HFFc6 (cell line): ENCODE results near the gene ZNF341. TPM values are rescaled to one million over a fixed set of nuclear protein-coding genes. Genes with fewer than 3 reads are reported as not detected.

Experiments
- DNase-seq: peaks from one replicate; pipeline ENCODE4 v3.0.0-alpha.2; 2018
- H3K27ac Mint-ChIP-seq: 2 replicates; pipeline ENCODE4 v1.8.0; 2020; ENCODE audit warnings: mild to moderate bottlenecking, mixed read lengths
- H3K27me3 Mint-ChIP-seq: 2 replicates; pipeline ENCODE4 v1.8.0; 2021; ENCODE audit warnings: mild to moderate bottlenecking, moderate library complexity, mixed read lengths; ENCODE audit not compliant: insufficient read depth
- H3K36me3 Mint-ChIP-seq: 2 replicates; pipeline ENCODE4 v1.8.0; 2021; ENCODE audit warnings: low read depth, mixed read lengths
- H3K4me1 Mint-ChIP-seq: 2 replicates; pipeline ENCODE4 v1.8.0; 2020; ENCODE audit warnings: low read depth, mixed read lengths
- H3K4me3 Mint-ChIP-seq: 2 replicates; pipeline ENCODE4 v1.8.0; 2020; ENCODE audit warnings: mild to moderate bottlenecking, moderate library complexity, mixed read lengths
- H3K9me3 Mint-ChIP-seq: 2 replicates; pipeline ENCODE4 v1.8.0; 2020; ENCODE audit warnings: mild to moderate bottlenecking, mixed read lengths
- CTCF ChIP-seq: fragments of 200-600 bp; sonication (generic); IDR thresholded peaks from 2 replicates; pipeline ENCODE4 v1.5.0; 2021; ENCODE audit warnings: antibody characterized with exemption, mild to moderate bottlenecking
- long read RNA-seq: library from polyadenylated mRNA; unstranded; transcript quantifications from one replicate; pipeline ENCODE4 v2.0.0, GENCODE V29; 2019
- total RNA-seq, 6 experiments: library from RNA; stranded (reverse); fragmentation: NEBNext Ultra II Directional; extraction: Animal tissue kit (Norgen Biotek cat#: 25700); gene quantifications; 2 replicates in 1 of 6; 3 replicates in 5 of 6; pipeline ENCODE4 v1.2.3, GENCODE V29; 2021

ZNF341 gene
- total RNA-seq, result 1 to 10 TPM; 3.2 to 4.1 (median 3.6) TPM
- long read RNA-seq, partial matches to known transcripts, result 0 of 6 reads
- long read RNA-seq, other reads (novel, unspliced or antisense), result 1 of 6 reads

- Mint-ChIP-seq H3K4me3 (peak within 1 kb of the TSS; percentile 91), H3K9me3 (peaks cover 9% of the 10 kb centered on the region), H3K4me1 (peaks cover 26% of the 10 kb centered on the region), H3K27ac (peak within 1 kb of the TSS; percentile 97), H3K36me3 (peaks cover 14% of the 10 kb centered on the region), H3K27me3 (peaks cover 4% of the 10 kb centered on the region; the same call in 1 of the 2 replicates)
- TF ChIP-seq CTCF, result peak; percentile 93
- DNase-seq, result peak; percentile 79
Observed at GRCh38 chr20:33731693-33732165, at the start of gene ZNF341. Gene ZNF341, plus strand, starts transcription at chr20:33731996. Its CDS starts 26 bp downstream, at chr20:33732022.

GRCh38 chr20:33684533-33685327 is 47.1 kb upstream of the ZNF341 start:
- peaks cover 47% of the 10 kb centered on the region for H3K4me1 Mint-ChIP-seq
- peak overlapping the region; percentile 82 for H3K27ac Mint-ChIP-seq
- H3K9me3 Mint-ChIP-seq, result no peaks in the 10 kb centered on the region
- H3K4me3 Mint-ChIP-seq, result peak overlapping the region; percentile 89
- DNase-seq, result no peak
- H3K27me3 Mint-ChIP-seq, result peaks cover 3% of the 10 kb centered on the region
- no peaks in the 10 kb centered on the region for H3K36me3 Mint-ChIP-seq
- no peak for TF ChIP-seq CTCF

- Mint-ChIP-seq H3K27me3 (peaks cover 3% of the 10 kb centered on the region), H3K27ac (peak overlapping the region; percentile 82), H3K9me3 (no peaks in the 10 kb centered on the region), H3K4me1 (peaks cover 53% of the 10 kb centered on the region), H3K4me3 (peak overlapping the region; percentile 89), H3K36me3 (no peaks in the 10 kb centered on the region)
- TF ChIP-seq CTCF, result no peak
- no peak for DNase-seq
Observed at GRCh38 chr20:33685328-33686099, 46.3 kb upstream of the ZNF341 start.

- no peaks in the 10 kb centered on the region for H3K9me3 Mint-ChIP-seq
- no peaks in the 10 kb centered on the region for H3K36me3 Mint-ChIP-seq
- H3K27me3 Mint-ChIP-seq, result peaks cover 3% of the 10 kb centered on the region
- DNase-seq, result peak; percentile 90
- H3K27ac Mint-ChIP-seq, result peak within 1 kb of the TSS; percentile 82
- TF ChIP-seq CTCF, result peak; percentile 64
- H3K4me1 Mint-ChIP-seq, result peaks cover 44% of the 10 kb centered on the region
- H3K4me3 Mint-ChIP-seq, result peak within 1 kb of the TSS; percentile 89
Observed at GRCh38 chr20:33686100-33686983, 45.5 kb upstream of the ZNF341 start, which contains the start of gene E2F1. Gene E2F1, minus strand, starts transcription at chr20:33686385. Its CDS starts 121 bp downstream, at chr20:33686264.

GRCh38 chr20:33686984-33687366 is 44.8 kb upstream of the ZNF341 start:
- no peak for TF ChIP-seq CTCF
- no peaks in the 10 kb centered on the region for H3K9me3 Mint-ChIP-seq
- H3K36me3 Mint-ChIP-seq, result no peaks in the 10 kb centered on the region
- peak overlapping the region; percentile 81 for H3K4me3 Mint-ChIP-seq
- peaks cover 3% of the 10 kb centered on the region for H3K27me3 Mint-ChIP-seq
- peaks cover 38% of the 10 kb centered on the region for H3K4me1 Mint-ChIP-seq
- no peak for DNase-seq
- peak overlapping the region; percentile 56 for H3K27ac Mint-ChIP-seq
